ENCODE data around the gene ZP4. TPM values are rescaled to one million over a fixed set of nuclear protein-coding genes. Genes with fewer than 3 reads are reported as not detected.

The ZP4 gene
- total RNA-seq: not detected in 2 replicates

DNA sequence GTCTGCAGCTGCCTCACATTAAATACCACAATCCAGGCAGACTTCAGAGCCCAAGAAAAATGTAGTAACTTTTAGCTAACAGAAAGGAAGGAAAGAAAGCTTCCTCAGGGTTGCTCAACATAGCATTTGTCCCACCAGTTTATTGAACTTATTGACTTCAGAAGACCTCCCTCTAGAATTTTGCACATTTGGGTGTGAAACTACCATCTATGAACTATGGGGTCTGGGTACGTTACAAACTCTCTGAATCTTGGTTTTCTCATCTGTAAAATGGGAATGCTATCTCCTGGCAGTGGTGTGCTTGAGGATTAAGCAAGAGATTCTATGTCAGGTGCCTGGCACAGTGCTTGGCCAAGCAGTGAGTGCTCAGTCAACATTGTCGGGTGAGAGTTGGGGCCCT is at the start of gene ZP4:
TSS of gene ZP4 (minus strand) at position 101 of the 400 bp plus-strand sequence. CDS start 287 bp downstream, outside the sequence.
- DNase-seq (ENCODE audit: low read depth, low spot score): no peak

- no peak for DNase-seq (ENCODE audit: low read depth, low spot score)
Measured at GRCh38 chr1:237938553-237938952, 47.8 kb upstream of the ZP4 start.

DNA sequence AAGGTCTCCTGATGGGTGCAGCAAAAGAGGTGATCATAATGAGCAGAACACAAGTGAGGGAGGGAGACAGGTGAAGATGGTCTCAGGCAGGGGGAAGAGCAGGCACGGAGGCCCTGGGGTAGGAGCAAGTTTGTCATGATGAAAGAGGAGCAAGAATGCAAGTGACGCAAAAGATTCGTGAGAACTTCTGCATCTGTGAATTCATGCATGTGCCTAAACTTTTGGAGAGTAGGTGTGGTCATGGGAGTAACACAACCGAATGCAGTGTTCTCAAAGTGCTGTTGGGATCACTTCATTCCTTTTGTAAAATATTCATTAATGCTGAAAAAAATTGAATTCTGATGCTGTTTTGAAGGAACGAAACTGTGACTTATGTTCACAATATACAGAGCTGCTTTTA is 47.3 kb upstream of the ZP4 start:
- DNase-seq (ENCODE audit: low read depth, low spot score): no peak

GRCh38 chr1:237932816-237933215 is 42.1 kb upstream of the ZP4 start:
- DNase-seq (ENCODE audit: low read depth, low spot score): no peak

DNA sequence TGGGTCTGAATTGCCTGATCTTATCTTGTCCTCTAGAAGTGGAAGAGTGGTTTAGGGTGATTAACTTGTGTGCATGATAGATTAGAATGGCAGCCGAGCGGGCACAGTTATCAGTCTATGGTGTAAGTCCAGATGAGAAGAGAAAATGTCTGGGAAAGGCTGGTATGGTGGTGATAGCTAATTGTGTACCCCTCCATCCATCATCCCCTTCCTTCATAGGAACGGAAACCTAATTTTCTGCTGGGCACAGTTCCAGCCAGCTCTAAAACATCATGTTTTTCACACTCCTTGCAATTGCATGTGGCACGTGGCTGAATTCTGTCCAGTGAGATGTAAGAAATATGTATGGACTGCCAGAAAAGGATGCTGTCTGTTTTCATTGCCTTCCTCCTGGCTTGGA is 40.9 kb upstream of the ZP4 start:
- no peak for DNase-seq (ENCODE audit: low read depth, low spot score)

- DNase-seq (ENCODE audit: low read depth, low spot score): no peak
Measured at GRCh38 chr1:237927198-237927597, 36.5 kb upstream of the ZP4 start.

- DNase-seq (ENCODE audit: low read depth, low spot score): no peak
Measured at GRCh38 chr1:237921306-237921705, 30.6 kb upstream of the ZP4 start.

DNA sequence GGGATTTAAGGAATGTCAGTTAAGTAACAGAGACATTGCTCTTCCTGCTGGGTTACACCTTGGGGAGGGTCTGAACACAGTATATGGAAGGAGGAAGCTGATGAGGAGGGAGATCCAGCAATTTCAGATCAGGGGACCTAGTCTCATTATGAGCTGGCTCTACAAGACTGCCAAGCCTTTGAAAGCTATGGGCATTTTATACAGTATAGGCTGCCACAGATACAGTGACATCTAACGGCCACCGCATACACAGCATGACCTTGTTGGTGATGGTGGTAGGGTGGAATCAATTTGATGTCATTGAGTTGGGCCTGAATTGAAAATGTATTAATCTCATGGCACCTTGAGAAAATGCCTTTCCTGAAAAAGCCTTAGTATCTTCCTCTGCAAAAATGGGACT is 22.6 kb upstream of the ZP4 start:
- DNase-seq (ENCODE audit: low read depth, low spot score): no peak

GRCh38 chr1:237911911-237912310 is 21.2 kb upstream of the ZP4 start:
- DNase-seq (ENCODE audit: low read depth, low spot score): no peak

DNA sequence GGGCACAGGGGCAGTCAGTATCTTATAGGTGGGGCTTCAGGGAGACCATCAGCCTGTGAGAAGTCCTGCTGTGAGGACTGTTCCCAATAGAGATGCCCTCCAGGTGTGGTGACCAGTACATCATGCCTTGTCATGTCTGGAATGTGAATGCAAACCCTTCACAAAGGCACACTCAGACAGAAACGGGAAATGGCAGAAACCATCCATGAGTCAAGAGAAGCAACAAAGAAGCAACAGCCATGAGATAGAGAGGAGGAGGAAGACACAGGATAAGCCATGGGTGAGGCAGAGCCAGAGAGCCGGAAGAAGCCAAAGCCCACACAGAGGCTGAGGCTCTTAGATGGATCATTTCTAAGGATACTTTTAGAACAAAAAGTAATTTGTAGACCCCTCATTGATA is 20.1 kb upstream of the ZP4 start:
- no peak for DNase-seq (ENCODE audit: low read depth, low spot score)

- no peak for DNase-seq (ENCODE audit: low read depth, low spot score)
Measured at GRCh38 chr1:237903961-237904360, 13.2 kb upstream of the ZP4 start.

DNA sequence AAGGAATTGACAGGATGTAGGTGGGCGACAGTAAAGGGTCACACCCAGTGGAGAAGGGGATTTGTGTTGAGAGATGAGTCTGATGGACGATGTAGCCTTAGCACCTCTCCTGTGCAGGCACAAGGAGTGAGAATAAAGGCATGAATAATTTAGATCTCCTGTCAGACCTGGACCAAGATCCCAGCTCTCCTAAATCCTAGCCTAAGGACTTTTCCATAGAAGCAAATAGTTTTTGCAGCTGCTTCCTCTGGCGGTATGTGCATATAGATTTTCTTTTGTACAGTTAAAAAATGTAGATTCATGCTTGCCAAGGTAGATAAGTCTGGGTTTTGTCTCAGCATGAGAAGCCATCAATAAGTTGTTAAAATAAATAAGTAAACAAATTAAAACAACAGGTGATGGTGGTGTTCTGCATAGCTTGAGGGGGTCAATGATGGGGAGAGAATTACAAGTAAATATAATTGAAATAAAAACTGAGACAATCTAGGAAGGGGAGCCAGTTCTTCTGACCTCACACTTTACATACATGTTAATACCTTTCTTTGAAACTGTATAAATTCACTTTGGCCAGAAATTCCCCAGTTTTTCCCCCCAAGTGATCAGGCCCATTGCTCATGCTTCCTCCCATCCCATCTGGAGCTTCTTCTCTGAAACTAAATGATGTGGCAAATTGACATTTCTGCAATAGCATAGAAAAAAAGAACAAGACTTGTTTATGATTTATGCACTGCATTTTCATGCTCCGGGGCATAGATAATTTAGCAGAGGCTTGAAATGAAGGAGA is 12.4 kb upstream of the ZP4 start:
- no peak for DNase-seq (ENCODE audit: low read depth, low spot score)

DNA sequence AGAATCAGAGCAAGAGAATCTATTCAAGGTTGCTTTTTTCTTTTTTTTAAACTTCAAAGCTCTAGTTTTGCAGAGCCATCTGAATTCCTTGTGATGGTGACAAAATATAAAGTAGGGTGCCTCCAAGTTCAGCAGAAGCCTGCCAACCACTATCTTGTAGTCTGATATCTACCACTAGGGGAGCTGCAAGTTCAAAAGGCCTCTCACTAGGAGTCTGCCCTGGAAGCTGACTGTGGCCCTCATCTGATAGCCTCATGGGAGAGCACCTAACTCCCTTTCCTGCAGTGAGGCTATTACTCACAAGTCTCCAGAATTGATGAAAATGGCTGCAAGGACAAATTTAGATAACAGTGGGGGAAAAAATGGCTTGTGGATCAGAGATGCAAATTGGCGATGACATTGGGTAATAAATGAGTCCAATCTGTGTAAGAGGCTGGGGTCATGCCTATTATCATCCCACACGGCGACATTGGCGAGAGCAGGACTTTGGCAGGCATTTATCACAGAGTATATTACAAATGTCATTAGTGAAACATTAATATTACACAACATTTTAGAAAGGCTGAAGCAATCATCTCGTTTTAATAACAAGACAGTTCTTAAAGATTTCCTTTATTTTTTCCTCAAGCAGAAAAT is 10.7 kb upstream of the ZP4 start:
- DNase-seq (ENCODE audit: low read depth, low spot score): no peak

GRCh38 chr1:237895630-237896029 is 4.9 kb upstream of the ZP4 start:
- no peak for DNase-seq (ENCODE audit: low read depth, low spot score)

DNA sequence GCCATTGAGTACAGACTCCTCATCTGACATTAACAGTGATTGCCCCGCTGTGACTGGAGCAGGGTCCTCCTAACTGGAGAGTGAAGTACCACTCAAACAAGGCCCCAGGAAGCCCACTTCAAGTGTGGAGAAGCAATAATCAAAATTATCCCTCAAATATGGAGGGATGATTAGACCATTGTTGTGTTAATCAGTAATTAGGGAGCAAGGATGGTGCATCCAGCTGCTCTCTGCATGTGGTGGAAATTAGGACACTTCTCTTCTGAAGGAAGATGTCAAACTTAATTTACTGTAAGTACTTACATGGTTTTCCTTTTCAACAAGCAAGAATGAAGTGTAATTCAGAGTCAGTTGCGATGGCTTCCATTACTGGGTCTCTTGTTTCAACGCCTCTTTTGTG is 3.4 kb upstream of the ZP4 start:
- no peak for DNase-seq (ENCODE audit: low read depth, low spot score)

DNA sequence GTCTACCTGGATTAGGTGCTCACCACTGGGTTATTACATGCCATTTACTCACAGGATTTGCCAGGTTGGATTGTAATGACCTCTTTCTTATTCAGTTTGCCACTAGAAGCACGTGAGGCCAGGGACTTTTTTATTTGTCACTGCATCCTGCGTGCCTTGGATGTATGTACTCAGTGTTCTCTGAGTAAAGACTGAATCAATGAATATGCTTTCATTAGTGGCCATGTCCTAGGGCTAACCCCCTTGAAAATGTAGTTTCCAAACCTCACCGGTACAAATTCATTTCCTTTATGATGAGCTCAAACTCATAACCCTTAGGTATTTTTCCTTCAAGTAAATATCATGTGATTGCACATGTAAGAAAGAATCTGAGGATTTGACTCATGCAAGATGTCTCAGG is 1.3 kb upstream of the ZP4 start:
- DNase-seq (ENCODE audit: low read depth, low spot score): no peak

DNA sequence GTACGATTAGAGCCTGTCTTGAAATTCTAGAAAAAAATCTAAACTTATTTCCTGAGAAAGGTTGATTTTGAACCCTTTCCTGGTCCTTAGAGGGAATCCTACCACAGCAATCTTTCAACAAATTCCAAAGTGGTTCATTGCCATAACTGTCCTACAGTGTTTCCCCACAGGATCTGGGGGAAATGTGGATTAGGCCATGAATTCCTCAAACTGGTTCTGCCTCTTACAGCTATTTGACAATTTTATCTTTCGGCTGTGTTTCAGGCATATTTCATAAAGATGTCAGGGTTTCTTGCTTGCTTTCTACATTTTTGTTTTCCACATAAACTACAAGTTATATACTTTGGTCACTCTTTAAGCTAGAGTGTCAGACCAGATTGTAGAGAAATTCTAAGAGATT is 544 bp upstream of the ZP4 start:
- no peak for DNase-seq (ENCODE audit: low read depth, low spot score)

GRCh38 chr1:237890416-237890815 is 306 bp downstream of the ZP4 start:
- no peak for DNase-seq (ENCODE audit: low read depth, low spot score)

DNA sequence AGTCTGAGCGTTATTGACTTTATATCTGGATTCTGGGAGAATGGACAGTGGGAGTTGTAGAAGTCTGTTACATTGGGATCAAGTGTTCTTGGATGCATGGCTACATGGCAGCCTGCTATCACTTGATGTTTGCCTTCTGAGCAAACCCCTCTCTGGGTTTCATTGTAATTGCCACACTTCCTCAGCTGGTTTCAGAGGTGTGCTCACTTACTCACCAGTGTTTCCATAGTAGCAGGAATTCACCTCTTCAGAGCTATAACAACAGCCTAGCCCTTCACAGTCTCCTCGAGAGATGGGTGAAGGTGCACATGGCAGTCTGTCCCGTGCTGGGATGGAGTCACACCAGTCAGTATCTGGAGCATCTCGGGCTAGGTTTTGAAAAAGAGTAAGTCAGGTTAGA is 2.6 kb downstream of the ZP4 start:
- DNase-seq (ENCODE audit: low read depth, low spot score): no peak

DNA sequence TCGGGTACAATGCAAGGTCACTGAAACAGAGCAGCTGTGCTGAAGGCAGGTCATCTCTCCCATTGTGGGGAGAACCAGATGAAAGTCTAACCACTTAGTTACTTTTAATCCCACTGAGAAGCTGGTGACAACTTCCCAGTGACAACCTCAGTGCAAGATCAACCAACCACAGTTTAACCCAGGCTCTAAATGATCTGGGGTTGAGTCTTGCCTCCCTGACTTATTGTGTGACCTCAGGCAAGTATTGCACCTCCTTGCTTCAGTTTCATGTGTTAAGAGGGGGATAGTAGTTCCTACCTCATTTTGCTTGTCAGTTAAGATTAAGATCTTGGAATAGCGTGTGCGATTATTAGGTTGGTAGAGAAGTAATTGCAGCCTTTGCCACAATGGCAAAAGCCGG is 3.2 kb downstream of the ZP4 start:
- DNase-seq (ENCODE audit: low read depth, low spot score): no peak

- DNase-seq (ENCODE audit: low read depth, low spot score): no peak
Measured at GRCh38 chr1:237884237-237884636, 6.5 kb downstream of the ZP4 start.

- DNase-seq (ENCODE audit: low read depth, low spot score): no peak
Measured at GRCh38 chr1:237879195-237879594, 11.5 kb downstream of the ZP4 start.

DNA sequence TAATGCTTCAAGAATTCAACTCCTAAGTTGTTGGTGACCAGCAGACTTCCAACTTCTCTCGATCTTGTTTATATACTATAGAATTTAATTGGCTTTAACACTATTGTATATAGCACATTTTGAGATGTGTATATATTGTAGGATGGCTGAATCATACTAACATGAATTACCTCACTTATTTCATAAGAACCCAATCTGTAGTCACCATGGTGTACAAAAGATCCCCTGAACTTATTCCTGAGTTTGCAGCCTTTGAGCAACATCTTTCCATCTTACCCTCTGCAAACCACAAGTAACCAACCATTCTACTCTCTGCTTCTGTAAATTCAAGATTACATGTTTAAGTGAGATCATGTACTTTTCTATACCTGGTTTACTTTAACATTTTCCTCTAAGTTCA is 12.3 kb downstream of the ZP4 start:
- DNase-seq (ENCODE audit: low read depth, low spot score): no peak
